Stimulated activated CD8-positive, alpha-beta memory T cell treated with anti-CD3 and anti-CD28 coated beads, Interleukin-12 subunit alpha, Interleukin-12 subunit beta, amount 100 ng/mL, for 24 hours (primary cell): ENCODE data around the gene ANKK1.

Source experiments
- DNase-seq: peaks from one replicate; pipeline ENCODE4 v3.0.0-alpha.2; 2020; ENCODE audit errors: extremely low read depth

The ANKK1 gene

GRCh38 chr11:113377681-113378412 is 9.7 kb upstream of the ANKK1 start:
- DNase-seq: no peak

DNA sequence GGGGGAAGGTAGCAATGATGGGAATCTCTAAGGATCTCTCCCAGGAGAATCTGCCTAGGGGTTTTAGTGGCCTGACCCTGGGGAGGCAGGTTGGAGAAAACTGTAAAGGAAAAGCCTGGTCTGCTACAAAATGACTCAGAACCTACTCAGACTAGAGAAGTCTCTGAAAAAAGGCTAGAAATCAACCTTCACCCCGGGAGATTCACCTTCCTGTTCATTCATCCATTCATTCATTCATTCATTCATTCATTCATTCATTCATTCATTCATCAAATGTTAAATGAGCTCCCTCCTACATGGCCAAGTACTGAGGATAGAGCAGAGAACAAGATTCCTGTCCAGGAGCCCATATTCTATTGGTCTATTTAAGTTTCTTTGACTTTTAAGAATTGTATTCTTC is 8.9 kb upstream of the ANKK1 start:
- no peak for DNase-seq

DNA sequence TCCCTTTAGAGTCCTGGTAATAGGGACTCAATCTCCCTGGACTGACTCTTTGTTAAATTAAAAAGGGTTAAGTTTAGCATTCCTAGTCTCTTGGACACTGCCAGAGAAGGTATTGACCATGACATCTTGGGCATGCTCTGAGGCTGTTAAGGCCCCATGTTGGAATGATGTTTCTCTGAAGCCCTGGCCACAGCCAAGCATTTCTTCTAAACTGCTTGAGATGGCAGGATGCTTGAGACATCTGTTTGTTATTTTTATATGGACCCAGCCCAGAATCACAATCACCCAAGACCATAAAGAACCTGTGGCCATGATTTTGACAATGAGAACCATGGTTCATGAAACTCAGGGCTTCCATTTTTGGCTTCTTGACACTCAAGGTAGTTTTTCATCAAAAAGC is 5.5 kb upstream of the ANKK1 start:
- DNase-seq: no peak

GRCh38 chr11:113384551-113384950 is 3.0 kb upstream of the ANKK1 start:
- DNase-seq: no peak

DNA sequence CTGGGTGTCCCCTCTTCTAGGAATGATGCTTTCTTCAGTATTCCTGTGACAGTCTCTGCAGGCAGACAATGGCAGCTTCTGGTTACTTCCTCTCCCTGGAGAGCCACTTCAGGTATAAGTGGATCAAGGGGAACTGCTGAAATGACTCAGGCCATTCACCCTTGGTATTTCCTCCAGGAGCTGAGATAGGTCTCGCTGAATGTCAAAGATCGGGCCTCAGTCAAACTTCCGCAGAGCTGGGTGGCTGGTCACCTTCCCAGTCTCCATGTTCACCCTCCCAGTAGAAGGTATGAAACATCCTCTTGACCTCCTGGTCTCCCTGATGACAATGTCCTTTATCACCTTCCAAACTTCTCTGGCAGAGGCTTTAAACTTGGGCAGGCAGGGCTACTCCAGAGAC is 1.8 kb upstream of the ANKK1 start:
- DNase-seq: no peak

- DNase-seq: no peak
Measured at GRCh38 chr11:113386866-113387265, 713 bp upstream of the ANKK1 start.

- DNase-seq: no peak
Measured at GRCh38 chr11:113389272-113389671, 1.7 kb downstream of the ANKK1 start.

DNA sequence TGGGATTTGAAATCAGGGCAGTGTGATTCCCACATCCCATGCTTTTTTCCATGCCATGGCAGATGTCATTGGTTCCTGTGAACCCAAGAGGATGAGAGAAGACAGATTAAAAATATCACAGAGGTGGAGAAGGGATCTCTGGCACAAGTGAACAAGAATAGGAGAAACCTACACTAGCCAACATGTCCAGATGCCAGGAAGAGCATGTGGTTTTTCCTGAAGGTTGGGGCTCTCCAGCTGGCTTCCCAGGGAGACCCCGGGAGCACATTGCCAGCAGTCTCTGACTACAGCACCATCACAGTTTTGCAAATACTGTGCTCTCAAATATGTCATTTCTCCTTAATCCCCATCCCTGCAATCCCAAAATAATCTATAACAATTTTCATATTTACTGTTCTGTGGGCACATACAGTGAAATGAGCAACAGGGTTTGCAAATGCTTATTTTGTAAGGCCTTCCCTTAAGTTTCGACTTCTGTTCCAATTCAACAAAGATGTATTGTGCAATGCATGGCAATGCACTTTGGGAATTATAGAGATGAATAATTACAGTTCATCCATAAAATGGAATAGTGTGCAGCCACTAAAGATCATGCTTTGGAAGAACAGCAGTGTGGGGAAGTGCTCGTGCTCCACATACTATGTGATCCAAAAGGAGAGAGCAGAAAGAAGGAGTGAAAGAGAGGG is 4.8 kb downstream of the ANKK1 start:
- DNase-seq: no peak

DNA sequence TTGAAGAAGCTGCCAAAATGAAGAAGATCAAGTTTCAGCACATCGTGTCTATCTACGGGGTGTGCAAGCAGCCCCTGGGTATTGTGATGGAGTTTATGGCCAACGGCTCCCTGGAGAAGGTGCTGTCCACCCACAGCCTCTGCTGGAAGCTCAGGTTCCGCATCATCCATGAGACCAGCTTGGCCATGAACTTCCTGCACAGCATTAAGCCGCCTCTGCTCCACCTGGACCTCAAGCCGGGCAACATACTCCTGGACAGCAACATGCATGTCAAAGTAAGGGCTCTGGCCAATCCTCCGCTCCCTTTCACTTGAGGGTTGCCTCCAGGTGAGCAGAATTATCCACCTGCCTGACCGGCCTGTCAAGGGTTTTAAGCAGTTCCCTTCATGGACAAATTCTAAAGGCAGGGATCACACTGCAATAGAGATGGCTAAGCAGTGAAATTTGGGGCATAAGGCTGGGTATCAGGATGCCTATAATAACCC is 6.0 kb downstream of the ANKK1 start:
- no peak for DNase-seq

GRCh38 chr11:113394919-113395318 is 7.3 kb downstream of the ANKK1 start:
- no peak for DNase-seq

GRCh38 chr11:113395782-113396336 is 8.3 kb downstream of the ANKK1 start:
- no peak for DNase-seq

GRCh38 chr11:113396690-113397089 is 9.1 kb downstream of the ANKK1 start:
- DNase-seq: no peak

GRCh38 chr11:113397212-113397611 is 9.6 kb downstream of the ANKK1 start:
- DNase-seq: no peak

DNA sequence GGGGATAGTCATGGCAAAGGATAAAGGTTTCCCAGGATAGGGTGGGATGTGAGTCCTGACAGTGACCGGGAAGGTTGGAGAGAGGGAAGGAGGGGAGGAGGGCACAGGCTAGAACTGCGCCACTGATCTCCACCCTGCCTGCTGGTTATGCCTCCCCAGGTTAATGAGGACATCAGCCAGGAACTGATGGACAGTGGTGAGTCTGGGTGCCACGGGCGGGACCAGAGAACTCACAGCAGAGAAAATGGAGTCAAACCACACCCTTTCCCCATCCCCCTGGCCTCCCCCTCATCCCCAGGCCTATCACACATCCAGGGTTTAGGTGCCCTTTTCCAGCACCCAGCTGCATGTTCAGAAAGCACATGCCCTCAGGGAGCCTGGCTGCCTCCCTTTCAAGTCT is 10.2 kb downstream of the ANKK1 start:
- DNase-seq: no peak

DNA sequence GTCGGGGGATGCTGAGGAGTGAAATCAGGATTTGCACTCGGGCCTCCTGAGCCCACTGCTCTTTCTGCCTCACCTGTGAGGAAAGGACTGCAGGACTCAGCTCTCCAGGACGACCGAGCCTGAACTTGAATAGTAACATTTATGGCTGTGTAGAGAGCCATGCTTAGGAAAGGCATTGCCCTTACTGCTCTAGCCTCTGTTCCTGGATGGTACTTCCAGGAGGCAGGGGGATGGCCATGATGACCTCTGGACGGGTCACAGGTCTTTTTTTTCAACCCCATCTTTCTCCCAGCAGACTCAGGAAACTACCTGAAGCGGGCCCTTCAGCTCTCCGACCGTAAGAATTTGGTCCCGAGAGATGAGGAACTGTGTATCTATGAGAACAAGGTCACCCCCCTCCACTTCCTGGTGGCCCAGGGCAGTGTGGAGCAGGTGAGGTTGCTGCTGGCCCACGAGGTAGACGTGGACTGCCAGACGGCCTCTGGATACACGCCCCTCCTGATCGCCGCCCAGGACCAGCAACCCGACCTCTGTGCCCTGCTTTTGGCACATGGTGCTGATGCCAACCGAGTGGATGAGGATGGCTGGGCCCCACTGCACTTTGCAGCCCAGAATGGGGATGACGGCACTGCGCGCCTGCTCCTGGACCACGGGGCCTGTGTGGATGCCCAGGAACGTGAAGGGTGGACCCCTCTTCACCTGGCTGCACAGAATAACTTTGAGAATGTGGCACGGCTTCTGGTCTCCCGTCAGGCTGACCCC is 11.3 kb downstream of the ANKK1 start:
- no peak for DNase-seq

DNA sequence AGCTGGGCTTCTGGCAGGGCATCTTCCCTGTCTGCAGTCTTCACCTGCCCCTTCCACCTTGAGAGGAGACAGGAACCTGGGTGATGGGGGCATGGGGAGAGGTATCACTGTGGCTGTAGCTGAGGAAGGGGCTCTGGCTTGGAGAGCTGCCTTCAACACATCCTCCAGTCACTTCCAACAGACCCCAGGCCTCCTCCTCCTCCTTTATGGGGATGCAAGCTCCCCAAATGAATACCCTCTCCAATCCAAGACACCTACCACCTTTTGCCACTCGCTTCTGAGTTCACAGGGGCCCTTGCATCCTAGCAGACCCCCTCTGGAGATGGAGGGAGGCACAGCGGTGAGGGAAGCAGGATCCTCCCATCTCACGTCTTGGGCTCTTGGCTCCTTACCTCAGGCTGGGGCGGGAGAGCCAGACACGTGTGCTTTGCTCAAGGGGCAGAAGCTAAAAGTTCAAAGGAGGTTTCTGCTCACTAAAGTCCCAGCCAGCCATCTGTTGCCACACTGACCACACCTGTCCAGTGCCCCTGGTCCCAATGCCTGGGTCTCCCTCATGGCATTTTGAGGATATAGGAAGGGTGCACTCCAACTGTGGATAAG is 13.2 kb downstream of the ANKK1 start:
- DNase-seq: no peak

- no peak for DNase-seq
Measured at GRCh38 chr11:113401718-113402117, 14.1 kb downstream of the ANKK1 start.

GRCh38 chr11:113404859-113405430 is 17.4 kb downstream of the ANKK1 start:
- no peak for DNase-seq

DNA sequence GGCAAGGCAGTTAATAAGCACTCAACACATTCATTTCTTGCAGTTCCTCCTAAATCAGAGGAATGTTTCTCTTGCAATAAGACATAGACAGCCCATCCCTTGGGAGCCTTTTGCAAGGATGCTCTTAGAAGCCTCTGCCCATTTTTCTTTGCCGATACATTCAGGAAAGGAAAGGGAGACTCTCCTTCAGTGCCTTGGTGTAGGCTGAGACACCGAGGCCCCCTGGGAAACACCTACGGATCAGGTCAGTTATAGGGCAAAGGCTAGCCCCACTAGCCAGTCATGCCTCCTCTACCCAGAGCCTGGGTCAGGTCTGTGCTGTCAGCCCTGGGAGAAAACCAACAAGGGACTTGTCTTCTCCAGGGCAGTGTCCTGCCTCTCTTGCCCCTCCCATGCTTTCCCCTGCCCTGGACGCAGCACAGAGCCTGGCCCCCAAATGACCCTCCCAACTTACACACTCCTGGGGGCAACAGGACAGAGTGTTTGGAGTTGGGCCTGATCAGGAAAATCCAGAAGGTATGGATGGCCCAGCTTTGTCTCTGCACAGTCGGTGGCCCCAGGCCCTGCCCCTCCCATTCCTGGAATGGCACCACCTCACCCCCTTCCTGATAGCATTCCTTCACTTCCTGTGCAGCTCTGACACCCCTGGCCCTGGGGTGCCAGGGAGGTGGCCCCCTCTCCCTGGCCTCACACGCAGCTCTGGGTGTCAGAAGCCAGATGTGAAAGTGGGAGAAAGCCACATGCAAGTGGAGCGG is 18.3 kb downstream of the ANKK1 start:
- no peak for DNase-seq

- no peak for DNase-seq
Measured at GRCh38 chr11:113407163-113407562, 19.6 kb downstream of the ANKK1 start.

- no peak for DNase-seq
Measured at GRCh38 chr11:113408206-113408605, 20.6 kb downstream of the ANKK1 start.
